Lower lobe of right lung (tissue), 2 donors: ENCODE results near the gene SORL1. TPM values are rescaled to one million over a fixed set of nuclear protein-coding genes. Genes with fewer than 3 reads are reported as not detected.

Experiments used
- ATAC-seq, 2 donors: fragments of 200-7000 bp; cut with Tn5 transposase; one replicate each; pipeline ENCODE4 v1.9.1; 2020 to 2022; ENCODE audit warnings: mild to moderate bottlenecking in 2 of 2, moderate library complexity in 2 of 2
- DNase-seq: peaks from one replicate; pipeline ENCODE4 v3.0.0-alpha.2; 2020
- H3K27ac ChIP-seq: fragments of 200-600 bp; one replicate; pipeline ENCODE4 v1.8.0; 2022
- H3K27me3 ChIP-seq: fragments of 200-600 bp; one replicate; pipeline ENCODE4 v1.8.0; 2022; ENCODE audit warnings: low read depth
- H3K36me3 ChIP-seq: fragments of 200-600 bp; one replicate; pipeline ENCODE4 v1.8.0; 2022; ENCODE audit warnings: mild to moderate bottlenecking
- H3K4me1 ChIP-seq: fragments of 200-600 bp; one replicate; pipeline ENCODE4 v1.8.0; 2022
- H3K4me3 ChIP-seq: fragments of 200-600 bp; one replicate; pipeline ENCODE4 v1.8.0; 2022; ENCODE audit warnings: mild to moderate bottlenecking
- H3K9me3 ChIP-seq: fragments of 200-600 bp; one replicate; pipeline ENCODE4 v1.8.0; 2022
- CTCF ChIP-seq: fragments of 200-600 bp; IDR thresholded peaks from one replicate; pipeline ENCODE4 v1.8.0; 2022; ENCODE audit warnings: antibody characterized with exemption, mild to moderate bottlenecking
- intact Hi-C: fragments of 100-400 bp; cut with DNase I; formaldehyde crosslinking; loops from one replicate; pipeline ENCODE4 v1.11.0; 2022
- total RNA-seq: library from RNA; stranded (reverse); fragmentation: NEBNext Ultra II Directional; extraction: Animal tissue kit (Norgen Biotek cat#: 25700); gene quantifications from one replicate; pipeline ENCODE4 v1.2.1, GENCODE V29; 2021
- donor health status: DM: no; HTN: yes; CAD: no; lungs with severe emphysema.

Gene SORL1
- total RNA-seq, 1 donor from 2014 or later, result 74.0 TPM

GRCh38 chr11:121672630-121673487 is 220.7 kb downstream of the SORL1 start:
- intact Hi-C loops, result no loop called here
- Histone ChIP-seq H3K4me1 (peaks cover 7% of the 10 kb centered on the region), H3K27ac (no peak overlapping the region), H3K36me3 (no peaks in the 10 kb centered on the region), H3K4me3 (no peak overlapping the region), H3K27me3 (no peaks in the 10 kb centered on the region), H3K9me3 (no peaks in the 10 kb centered on the region)
- DNase-seq (no peak), ATAC-seq (peak in 1 of 2 donors; percentile 47)
- no peak for TF ChIP-seq CTCF

- no peak for DNase-seq
- ATAC-seq, result no peak
- H3K27me3 ChIP-seq, result no peaks in the 10 kb centered on the region
- intact Hi-C loops, result no loop called here
- H3K27ac ChIP-seq, result no peak overlapping the region
- H3K4me3 ChIP-seq, result no peak overlapping the region
- H3K36me3 ChIP-seq, result no peaks in the 10 kb centered on the region
- H3K4me1 ChIP-seq, result no peaks in the 10 kb centered on the region
- H3K9me3 ChIP-seq, result no peaks in the 10 kb centered on the region
- no peak for TF ChIP-seq CTCF
Observed at GRCh38 chr11:121681550-121682268, 229.6 kb downstream of the SORL1 start.

Other genes starting within 250 kb of the SORL1 start
- gene SC5D, start 159.5 kb upstream of the SORL1 start, total RNA-seq, result 56.0 TPM